MM.1S (cell line): ENCODE data around the gene TPRG1.

ENCODE experiments used
- DNase-seq: peaks from one replicate; pipeline ENCODE4 v3.0.0-alpha.2; 2015
- H2AFZ ChIP-seq: fragments of 300-600 bp; sonication (generic); 2 replicates; pipeline ENCODE4 v1.6.0; 2016; ENCODE audit warnings: antibody characterized with exemption, low read length
- H3F3A ChIP-seq: fragments of 300-600 bp; sonication (generic); 2 replicates; pipeline ENCODE4 v1.6.1; 2016; ENCODE audit warnings: mild to moderate bottlenecking, antibody characterized with exemption, low read length, moderate library complexity, mixed read lengths; ENCODE audit not compliant: insufficient read depth
- H3K27ac ChIP-seq: fragments of 300-600 bp; sonication (generic); 2 replicates; pipeline ENCODE4 v1.5.1; 2016; ENCODE audit warnings: mild to moderate bottlenecking, low read length
- H3K27me3 ChIP-seq: fragments of 300-600 bp; sonication (generic); replicated peaks from 2 replicates; pipeline ENCODE4 v1.6.0; 2016; ENCODE audit warnings: low read length; ENCODE audit not compliant: insufficient read depth
- H3K36me3 ChIP-seq: fragments of 300-600 bp; sonication (generic); replicated peaks from 2 replicates; pipeline ENCODE4 v1.6.1; 2016; ENCODE audit warnings: mild to moderate bottlenecking, low read length, mixed read lengths; ENCODE audit not compliant: insufficient read depth
- H3K4me1 ChIP-seq: fragments of 300-600 bp; sonication (generic); 2 replicates; pipeline ENCODE4 v1.6.1; 2016; ENCODE audit warnings: low read length, mixed read lengths
- H3K4me2 ChIP-seq: fragments of 300-600 bp; sonication (generic); 2 replicates; pipeline ENCODE4 v1.6.0; 2016; ENCODE audit warnings: low read depth, low read length
- H3K4me3 ChIP-seq: fragments of 300-600 bp; sonication (generic); 2 replicates; pipeline ENCODE4 v1.5.1; 2016; ENCODE audit warnings: low read length, mixed read lengths
- H3K79me2 ChIP-seq: fragments of 300-600 bp; sonication (generic); 2 replicates; pipeline ENCODE4 v1.6.1; 2016; ENCODE audit warnings: mixed run types, low read length, mixed read lengths
- H3K9ac ChIP-seq: fragments of 300-600 bp; sonication (generic); 2 replicates; pipeline ENCODE4 v1.6.1; 2016; ENCODE audit warnings: low read length, mixed read lengths
- H3K9me2 ChIP-seq: fragments of 300-600 bp; sonication (generic); replicated peaks from 2 replicates; pipeline ENCODE4 v1.6.1; 2016; ENCODE audit warnings: mild to moderate bottlenecking, low read length, mixed read lengths; ENCODE audit not compliant: insufficient read depth
- H3K9me3 ChIP-seq: fragments of 300-600 bp; sonication (generic); replicated peaks from 2 replicates; pipeline ENCODE4 v1.6.1; 2016; ENCODE audit warnings: mild to moderate bottlenecking, low read length, mixed read lengths; ENCODE audit not compliant: insufficient read depth
- H4K20me1 ChIP-seq: fragments of 300-600 bp; sonication (generic); 2 replicates; pipeline ENCODE4 v1.6.1; 2016; ENCODE audit warnings: mild to moderate bottlenecking, low read length, moderate library complexity, mixed read lengths; ENCODE audit not compliant: insufficient read depth
- EZH2 ChIP-seq: fragments of 300-600 bp; sonication (generic); optimal IDR thresholded peaks from 2 replicates; pipeline ENCODE3; 2017; ENCODE audit warnings: low read depth, mild to moderate bottlenecking, antibody characterized with exemption, low read length, mixed read lengths
- EZH2phosphoT487 ChIP-seq: fragments of 300-600 bp; sonication (generic); IDR thresholded peaks from 2 replicates; pipeline ENCODE4 v1.6.1; 2018; ENCODE audit warnings: antibody characterized with exemption, low read length
- TF ChIP-seq, protein P1 (sequence below): fragments of 300-600 bp; sonication (generic); IDR thresholded peaks from 2 replicates; pipeline ENCODE4 v1.5.1; 2016; ENCODE audit warnings: antibody characterized with exemption, low read length, mixed read lengths

Gene TPRG1

DNA sequence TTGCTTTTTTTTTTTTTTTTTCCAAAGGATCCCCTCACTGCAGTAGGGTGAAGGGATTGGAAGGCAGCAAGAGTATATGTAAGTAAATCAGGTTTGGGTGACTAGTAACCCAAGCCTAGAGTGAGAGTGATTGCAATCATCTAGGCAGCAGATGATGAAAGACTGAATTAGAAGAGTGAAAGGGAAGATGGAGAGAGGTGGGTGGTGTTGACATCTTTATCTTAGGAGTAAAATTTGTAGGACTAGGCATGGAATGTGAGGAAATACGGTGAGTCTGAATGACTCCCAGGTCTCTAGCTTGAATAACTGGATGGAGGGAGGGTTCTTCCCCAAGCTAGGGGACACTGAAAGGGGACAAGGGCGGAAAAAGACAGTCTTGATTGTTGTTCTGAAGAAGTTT is 63.4 kb downstream of the TPRG1 start:
- Histone ChIP-seq H3K9ac (no peak overlapping the region), H3F3A (no peaks in the 10 kb centered on the region), H3K36me3 (no peaks in the 10 kb centered on the region)

DNA sequence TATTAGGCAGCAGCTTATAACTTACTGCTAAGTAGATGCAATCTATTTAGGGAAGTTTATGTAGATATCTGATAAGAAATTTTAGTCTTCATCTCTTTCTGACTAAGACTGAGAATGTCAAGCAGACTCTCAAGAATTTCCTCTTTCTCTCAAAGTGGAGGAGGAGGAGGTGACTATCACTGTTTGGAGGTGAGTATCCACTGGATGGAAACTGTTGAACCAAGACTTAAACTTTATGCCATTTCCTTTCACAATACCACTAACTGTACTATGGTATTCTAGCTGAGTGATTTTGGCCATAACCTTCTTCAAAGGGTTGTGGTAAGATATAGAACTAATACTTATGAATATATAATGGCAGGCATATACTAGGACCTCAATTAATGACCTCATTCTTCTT is 64.6 kb downstream of the TPRG1 start:
- no peaks in the 10 kb centered on the region for H3K79me2 ChIP-seq
- no peak overlapping the region for H3K4me3 ChIP-seq
- no peaks in the 10 kb centered on the region for H3K9me3 ChIP-seq
- H3K27me3 ChIP-seq: no peaks in the 10 kb centered on the region
- H3K36me3 ChIP-seq: no peaks in the 10 kb centered on the region
- no peak overlapping the region for H3K27ac ChIP-seq
- H3K9me2 ChIP-seq: no peaks in the 10 kb centered on the region
- no peak overlapping the region for H2AFZ ChIP-seq
- no peaks in the 10 kb centered on the region for H3K4me1 ChIP-seq
- H3K9ac ChIP-seq: no peak overlapping the region
- H4K20me1 ChIP-seq: no peaks in the 10 kb centered on the region
- DNase-seq: no peak
- TF ChIP-seq EZH2phosphoT487: no peak
- TF ChIP-seq, protein P1, sequence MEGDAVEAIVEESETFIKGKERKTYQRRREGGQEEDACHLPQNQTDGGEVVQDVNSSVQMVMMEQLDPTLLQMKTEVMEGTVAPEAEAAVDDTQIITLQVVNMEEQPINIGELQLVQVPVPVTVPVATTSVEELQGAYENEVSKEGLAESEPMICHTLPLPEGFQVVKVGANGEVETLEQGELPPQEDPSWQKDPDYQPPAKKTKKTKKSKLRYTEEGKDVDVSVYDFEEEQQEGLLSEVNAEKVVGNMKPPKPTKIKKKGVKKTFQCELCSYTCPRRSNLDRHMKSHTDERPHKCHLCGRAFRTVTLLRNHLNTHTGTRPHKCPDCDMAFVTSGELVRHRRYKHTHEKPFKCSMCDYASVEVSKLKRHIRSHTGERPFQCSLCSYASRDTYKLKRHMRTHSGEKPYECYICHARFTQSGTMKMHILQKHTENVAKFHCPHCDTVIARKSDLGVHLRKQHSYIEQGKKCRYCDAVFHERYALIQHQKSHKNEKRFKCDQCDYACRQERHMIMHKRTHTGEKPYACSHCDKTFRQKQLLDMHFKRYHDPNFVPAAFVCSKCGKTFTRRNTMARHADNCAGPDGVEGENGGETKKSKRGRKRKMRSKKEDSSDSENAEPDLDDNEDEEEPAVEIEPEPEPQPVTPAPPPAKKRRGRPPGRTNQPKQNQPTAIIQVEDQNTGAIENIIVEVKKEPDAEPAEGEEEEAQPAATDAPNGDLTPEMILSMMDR: no peak
- no peak for TF ChIP-seq EZH2
- H3F3A ChIP-seq: no peaks in the 10 kb centered on the region
- no peak overlapping the region for H3K4me2 ChIP-seq

More for the DNA sequence above, 63.4 kb downstream of the TPRG1 start:
- no peak overlapping the region for H3K4me2 ChIP-seq
- TF ChIP-seq EZH2phosphoT487 (no peak), EZH2 (no peak)
- TF ChIP-seq, protein P1: no peak
- H2AFZ ChIP-seq: no peak overlapping the region
- H3K9me3 ChIP-seq: no peaks in the 10 kb centered on the region
- DNase-seq: no peak
- no peak overlapping the region for H3K27ac ChIP-seq
- H3K9me2 ChIP-seq: no peaks in the 10 kb centered on the region
- H3K79me2 ChIP-seq: no peaks in the 10 kb centered on the region
- no peaks in the 10 kb centered on the region for H3K27me3 ChIP-seq
- H4K20me1 ChIP-seq: no peaks in the 10 kb centered on the region
- H3K4me1 ChIP-seq: no peaks in the 10 kb centered on the region
- no peak overlapping the region for H3K4me3 ChIP-seq

DNA sequence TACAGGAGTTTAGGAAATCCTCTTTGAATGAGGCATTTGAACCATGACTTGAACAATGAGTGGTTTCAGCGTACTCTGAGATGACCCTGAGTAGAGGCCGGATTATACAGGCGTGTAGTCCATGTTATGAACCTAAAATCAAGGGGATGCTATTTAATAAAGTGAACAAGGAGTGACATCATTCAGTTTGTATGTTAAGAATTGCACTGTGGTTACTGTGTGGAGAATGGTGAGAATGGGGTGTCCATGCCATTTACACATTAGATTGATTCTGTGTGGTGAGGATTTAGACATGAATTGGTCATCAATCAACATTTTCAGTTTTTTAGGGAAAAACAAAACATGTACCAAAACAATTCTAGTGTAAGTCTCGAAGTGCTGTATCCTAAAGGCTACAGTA is 65.8 kb downstream of the TPRG1 start:
- H3K79me2 ChIP-seq: no peaks in the 10 kb centered on the region
- no peak overlapping the region for H3K4me2 ChIP-seq
- TF ChIP-seq, protein P1: no peak
- no peak for TF ChIP-seq EZH2
- H3K4me3 ChIP-seq: no peak overlapping the region
- no peaks in the 10 kb centered on the region for H3K27me3 ChIP-seq
- no peaks in the 10 kb centered on the region for H3F3A ChIP-seq
- H3K4me1 ChIP-seq: no peaks in the 10 kb centered on the region
- no peaks in the 10 kb centered on the region for H3K9me3 ChIP-seq
- H3K9ac ChIP-seq: no peak overlapping the region
- no peak overlapping the region for H2AFZ ChIP-seq
- no peaks in the 10 kb centered on the region for H3K9me2 ChIP-seq
- no peak overlapping the region for H3K27ac ChIP-seq
- no peaks in the 10 kb centered on the region for H4K20me1 ChIP-seq
- no peaks in the 10 kb centered on the region for H3K36me3 ChIP-seq
- DNase-seq: no peak
